MM.1S (cell line): ENCODE results near the gene LIPN.

Source experiments
- CTCF ChIP-seq: fragments of 300-600 bp; sonication (generic); IDR thresholded peaks from 2 replicates; pipeline ENCODE4 v1.5.1; 2016; ENCODE audit warnings: antibody characterized with exemption, low read length, mixed read lengths
- EZH2phosphoT487 ChIP-seq: fragments of 300-600 bp; sonication (generic); IDR thresholded peaks from 2 replicates; pipeline ENCODE4 v1.6.1; 2018; ENCODE audit warnings: antibody characterized with exemption, low read length

GRCh38 chr10:88828310-88828709 is 68.5 kb downstream of the LIPN start:
- TF ChIP-seq EZH2phosphoT487 (no peak), CTCF (no peak)
